DOHH2 (cell line): ENCODE results near the gene MPHOSPH10.

Experiments used
- CTCF ChIP-seq: fragments of 200-600 bp; sonication (generic); IDR thresholded peaks from one replicate; pipeline ENCODE4 v1.5.1; 2014; ENCODE audit warnings: antibody characterized with exemption, mild to moderate bottlenecking, low read depth, low read length; ENCODE audit not compliant: poor library complexity, severe bottlenecking
- EZH2phosphoT487 ChIP-seq: fragments of 200-600 bp; sonication (generic); IDR thresholded peaks from 2 replicates; pipeline ENCODE4 v1.6.1; 2017; ENCODE audit warnings: borderline replicate concordance, mild to moderate bottlenecking, antibody characterized with exemption, low read length, moderate library complexity, mixed read lengths

- TF ChIP-seq CTCF: no peak
- TF ChIP-seq EZH2phosphoT487: no peak
These were observed 3.5 kb upstream of the MPHOSPH10 start for GRCh38 chr2:71126957-71127356.
